Subcutaneous abdominal adipose tissue (tissue), 5 donors: ENCODE measurements around the gene TRMT10B.

Source experiments
- H3K27ac ChIP-seq: one replicate; pipeline ENCODE4 v1.7.0; 2013; ENCODE audit warnings: low read depth, mild to moderate bottlenecking, inconsistent platforms, low read length, moderate library complexity
- H3K27me3 ChIP-seq, 5 donors: one replicate each; pipeline ENCODE4 v1.7.0; 2013; ENCODE audit warnings: low read length in 5 of 5, inconsistent platforms in 1 of 5; ENCODE audit not compliant: control insufficient read depth in 5 of 5, insufficient read depth in 4 of 5
- H3K36me3 ChIP-seq, 5 donors: one replicate each; pipeline ENCODE4 v1.7.0; 2013; ENCODE audit warnings: low read length in 5 of 5; ENCODE audit not compliant: control insufficient read depth in 5 of 5, insufficient read depth in 5 of 5
- H3K4me1 ChIP-seq, 5 donors: one replicate each; pipeline ENCODE4 v1.7.0; 2013; ENCODE audit warnings: low read length in 5 of 5, mild to moderate bottlenecking in 3 of 5, moderate library complexity in 1 of 5; ENCODE audit not compliant: control insufficient read depth in 5 of 5, insufficient read depth in 5 of 5
- H3K4me3 ChIP-seq, 5 donors: one replicate each; pipeline ENCODE4 v1.7.0; 2013; ENCODE audit warnings: low read length in 5 of 5, low read depth in 1 of 5
- H3K9ac ChIP-seq, 5 donors: one replicate each; pipeline ENCODE4 v1.7.0; 2013; ENCODE audit warnings: low read length in 5 of 5, mild to moderate bottlenecking in 4 of 5, moderate library complexity in 3 of 5
- H3K9me3 ChIP-seq, 5 donors: one replicate each; pipeline ENCODE4 v1.7.0; 2013; ENCODE audit warnings: low read length in 5 of 5; ENCODE audit not compliant: control insufficient read depth in 5 of 5
- donor health status: healthy.
- donor health status: healthy.
- donor health status: healthy.
- donor health status: healthy.
- donor health status: healthy.

Gene TRMT10B

DNA sequence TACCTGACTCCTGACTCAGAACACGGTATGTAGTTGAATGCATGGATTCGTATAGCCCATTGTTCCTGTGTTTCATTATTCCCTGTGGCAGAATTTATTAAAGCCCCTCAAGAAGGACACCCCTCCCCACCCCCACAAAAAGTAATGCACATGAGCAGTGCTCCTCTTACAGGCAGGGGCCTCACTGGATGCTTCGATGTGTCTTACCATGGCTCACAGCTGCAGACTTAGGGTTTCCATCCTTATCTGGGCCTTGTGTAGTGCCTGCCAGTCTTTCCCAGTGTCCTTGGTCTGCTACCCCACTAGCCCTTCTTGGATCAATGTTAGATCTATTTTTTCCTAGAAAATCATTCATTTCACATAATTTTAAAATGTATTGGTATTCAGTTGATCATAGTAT, 16.4 kb downstream of the TRMT10B start:
- Histone ChIP-seq H3K4me1 (no peaks in the 10 kb centered on the region), H3K27ac (no peak overlapping the region), H3K9ac (no peak overlapping the region), H3K4me3 (no peak overlapping the region), H3K9me3 (no peaks in the 10 kb centered on the region), H3K36me3 (peaks cover 4 to 36% (median 23%) of the 10 kb centered on the region in 5 donors), H3K27me3 (no peaks in the 10 kb centered on the region)

DNA sequence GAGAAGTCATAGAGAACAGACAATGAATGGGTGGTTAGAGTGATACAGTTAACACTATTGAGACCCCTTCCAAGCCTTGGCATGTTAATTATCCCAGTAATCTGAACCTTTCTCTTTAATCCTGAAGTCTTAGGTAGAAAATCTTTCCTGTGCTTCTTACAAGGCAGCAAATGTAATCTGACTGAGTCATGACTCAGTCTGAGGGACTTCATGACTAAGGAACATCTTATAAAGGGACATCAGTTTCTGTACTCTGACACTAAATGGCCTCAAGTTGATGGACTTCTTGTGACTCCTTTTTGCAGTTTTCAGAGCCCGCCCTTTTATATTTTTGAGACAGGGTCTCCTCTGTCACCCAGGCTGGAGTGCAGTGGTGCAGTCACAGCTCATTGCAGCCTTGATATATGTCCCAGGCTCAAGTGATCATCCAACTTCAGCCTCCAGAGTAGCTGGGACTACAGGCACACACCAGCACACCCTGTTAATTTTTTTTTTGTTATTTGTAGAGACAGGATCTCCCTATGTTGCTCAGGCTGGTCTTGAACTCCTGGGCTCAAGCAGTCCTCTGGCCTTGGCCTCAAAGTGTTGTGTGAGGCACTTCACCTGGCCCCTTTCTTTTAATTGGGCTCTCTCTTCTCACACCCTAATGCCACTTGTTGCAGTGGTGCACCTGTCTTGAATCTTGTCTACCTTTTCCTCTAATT, 21.8 kb downstream of the TRMT10B start:
- Histone ChIP-seq H3K27ac (no peak overlapping the region), H3K9me3 (no peaks in the 10 kb centered on the region), H3K4me1 (no peaks in the 10 kb centered on the region), H3K4me3 (no peak overlapping the region), H3K9ac (no peak overlapping the region), H3K27me3 (no peaks in the 10 kb centered on the region), H3K36me3 (peaks cover 22 to 86% (median 60%) of the 10 kb centered on the region in 5 donors)

- Histone ChIP-seq H3K9ac (no peak overlapping the region), H3K27me3 (no peaks in the 10 kb centered on the region), H3K36me3 (peaks cover 30 to 88% (median 63%) of the 10 kb centered on the region in 5 donors)
These were observed 22.7 kb downstream of the TRMT10B start for GRCh38 chr9:37776328-37776727.

DNA sequence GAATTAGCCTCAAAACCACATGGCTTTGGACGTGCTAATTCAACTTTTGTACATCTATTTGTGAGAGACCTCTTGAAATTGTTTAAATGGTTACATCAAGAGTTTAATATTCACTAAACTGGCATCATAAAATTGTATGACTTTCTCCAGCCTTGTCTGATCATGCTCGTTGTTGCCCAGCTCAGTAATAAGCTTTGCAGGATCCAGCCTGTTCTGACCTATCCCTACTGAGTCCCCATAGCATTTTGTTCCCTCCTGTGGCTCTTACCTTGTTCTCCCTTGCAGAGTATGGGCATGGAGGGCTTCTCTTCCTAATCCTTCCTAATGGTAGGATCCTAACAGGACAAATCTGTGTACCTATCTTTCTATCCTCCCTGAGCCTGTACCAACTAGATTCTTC, 24.9 kb downstream of the TRMT10B start:
- Histone ChIP-seq H3K9me3 (no peaks in the 10 kb centered on the region), H3K4me3 (no peak overlapping the region), H3K4me1 (peaks cover 0 to 10% (median 6%) of the 10 kb centered on the region in 5 donors), H3K9ac (no peak overlapping the region), H3K27ac (no peak overlapping the region), H3K36me3 (peaks cover 52 to 93% (median 74%) of the 10 kb centered on the region in 5 donors), H3K27me3 (no peaks in the 10 kb centered on the region)

More at GRCh38 chr9:37776328-37776727, 22.7 kb downstream of the TRMT10B start:
- no peak overlapping the region for H3K4me3 ChIP-seq
- no peaks in the 10 kb centered on the region for H3K9me3 ChIP-seq
- H3K27ac ChIP-seq = no peak overlapping the region
- no peaks in the 10 kb centered on the region for H3K4me1 ChIP-seq

GRCh38 chr9:37784291-37784615, 30.6 kb downstream of the TRMT10B start:
- H3K4me1 ChIP-seq = peaks cover 5 to 29% (median 23%) of the 10 kb centered on the region in 5 donors
- H3K27me3 ChIP-seq = peaks cover 0 to 2% (median 0%) of the 10 kb centered on the region in 5 donors
- peak overlapping the region; percentile 93 to 99 (median 94) for H3K4me3 ChIP-seq
- H3K9me3 ChIP-seq = no peaks in the 10 kb centered on the region
- H3K27ac ChIP-seq = peak overlapping the region; percentile 60
- peaks cover 35 to 43% (median 40%) of the 10 kb centered on the region in 5 donors for H3K36me3 ChIP-seq
- H3K9ac ChIP-seq = peak overlapping the region; percentile 77 to 94 (median 81)

- Histone ChIP-seq H3K4me3 (peak within 1 kb of the TSS; percentile 93 to 99 (median 94)), H3K27me3 (peaks cover 0 to 2% (median 0%) of the 10 kb centered on the region in 5 donors), H3K27ac (peak within 1 kb of the TSS; percentile 60), H3K4me1 (peaks cover 5 to 29% (median 23%) of the 10 kb centered on the region in 5 donors), H3K36me3 (peaks cover 29 to 37% (median 34%) of the 10 kb centered on the region in 5 donors), H3K9me3 (no peaks in the 10 kb centered on the region), H3K9ac (peak within 1 kb of the TSS; percentile 77 to 94 (median 81))
These were observed 31.2 kb downstream of the TRMT10B start, which contains the start of gene EXOSC3 for GRCh38 chr9:37784616-37785483. TSS of gene EXOSC3 (minus strand) at chr9:37785064. CDS start at chr9:37785044, 20 bp downstream.

DNA sequence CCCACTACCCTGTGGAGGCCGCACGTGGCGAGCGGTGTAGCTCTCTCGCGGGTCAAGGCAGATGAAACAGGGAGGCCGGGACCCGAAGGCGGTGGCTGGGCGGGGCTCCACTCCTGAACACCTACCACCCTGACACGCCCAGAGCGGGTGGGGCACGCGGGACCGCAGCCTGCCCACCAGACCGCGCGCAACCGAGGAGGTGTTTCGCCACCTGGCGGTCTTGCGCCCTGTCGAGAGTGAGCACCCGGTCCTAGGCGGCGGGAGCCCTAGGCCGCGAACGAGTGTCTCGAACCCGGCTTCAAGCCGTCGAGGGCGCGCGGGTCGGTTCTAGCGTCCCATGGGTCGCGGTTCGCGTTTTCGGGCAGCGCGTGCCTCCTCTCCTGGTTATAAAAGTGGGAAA, 33.5 kb downstream of the TRMT10B start:
- no peak overlapping the region for H3K9ac ChIP-seq
- H3K27me3 ChIP-seq = peaks cover 0 to 2% (median 0%) of the 10 kb centered on the region in 5 donors
- no peak overlapping the region for H3K27ac ChIP-seq
- H3K4me3 ChIP-seq = no peak overlapping the region
- H3K4me1 ChIP-seq = peaks cover 5 to 29% (median 23%) of the 10 kb centered on the region in 5 donors
- no peaks in the 10 kb centered on the region for H3K9me3 ChIP-seq
- H3K36me3 ChIP-seq = peaks cover 11 to 19% (median 14%) of the 10 kb centered on the region in 5 donors

- H3K36me3 ChIP-seq = peaks cover 0 to 6% (median 2%) of the 10 kb centered on the region in 5 donors
- H3K27ac ChIP-seq = no peak overlapping the region
- H3K27me3 ChIP-seq = peaks cover 0 to 2% (median 0%) of the 10 kb centered on the region in 5 donors
- no peaks in the 10 kb centered on the region for H3K9me3 ChIP-seq
- H3K4me1 ChIP-seq = peaks cover 5 to 24% (median 17%) of the 10 kb centered on the region in 5 donors
- H3K9ac ChIP-seq = no peak overlapping the region
- H3K4me3 ChIP-seq = no peak overlapping the region
These were observed 34.7 kb downstream of the TRMT10B start for GRCh38 chr9:37788332-37788731.

DNA sequence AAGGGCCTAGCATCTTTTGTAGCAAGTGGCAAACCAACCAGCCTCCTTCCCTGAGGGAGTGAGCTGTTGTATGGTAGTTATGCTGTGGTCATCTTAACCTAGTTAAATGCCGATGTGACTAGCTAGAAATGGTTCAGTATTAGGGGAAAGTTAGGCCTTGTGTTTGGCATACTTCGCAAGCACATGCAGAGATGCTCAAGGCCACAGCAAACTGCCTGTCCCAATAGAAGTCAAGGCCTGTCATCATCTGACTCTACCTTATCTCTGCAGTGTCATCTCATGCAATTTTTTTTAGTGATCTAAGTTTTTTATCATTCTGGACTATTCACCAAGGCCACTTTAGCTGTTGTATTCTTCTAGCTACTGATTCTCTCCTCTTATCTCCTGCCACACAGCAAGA, 36.5 kb downstream of the TRMT10B start:
- Histone ChIP-seq H3K4me3 (no peak overlapping the region), H3K9me3 (no peaks in the 10 kb centered on the region), H3K4me1 (peaks cover 0 to 12% (median 6%) of the 10 kb centered on the region in 5 donors), H3K27ac (no peak overlapping the region), H3K27me3 (peaks cover 0 to 2% (median 0%) of the 10 kb centered on the region in 5 donors), H3K36me3 (peaks cover 0 to 4% (median 0%) of the 10 kb centered on the region in 5 donors), H3K9ac (no peak overlapping the region)

DNA sequence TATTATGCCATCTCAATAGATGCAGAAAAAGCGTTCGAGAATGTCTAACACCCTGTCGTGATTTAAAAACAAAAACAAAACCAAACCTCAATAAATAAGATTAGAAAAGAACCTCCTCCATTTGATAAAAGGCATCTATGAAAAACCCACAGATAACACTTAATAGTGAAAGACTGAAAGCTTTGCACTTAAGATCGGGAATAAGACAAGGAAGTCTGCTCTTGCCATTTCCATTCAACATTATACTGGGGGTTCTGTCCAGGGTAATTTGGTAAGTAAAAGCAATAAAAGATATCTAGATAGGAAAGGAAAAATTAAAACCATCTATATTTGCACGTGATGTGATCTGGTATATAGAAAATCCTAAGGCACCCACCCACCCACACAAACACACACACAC, 38.5 kb downstream of the TRMT10B start:
- Histone ChIP-seq H3K4me3 (no peak overlapping the region), H3K4me1 (peaks cover 0 to 6% (median 0%) of the 10 kb centered on the region in 5 donors), H3K36me3 (peaks cover 0 to 4% (median 0%) of the 10 kb centered on the region in 5 donors), H3K9me3 (no peaks in the 10 kb centered on the region), H3K27ac (no peak overlapping the region), H3K27me3 (peaks cover 0 to under 1% (median 0%) of the 10 kb centered on the region in 5 donors), H3K9ac (no peak overlapping the region)
